ENCODE measurements around the gene MATN1. TPM values are rescaled to one million over a fixed set of nuclear protein-coding genes. Genes with fewer than 3 reads are reported as not detected.

The MATN1 gene
- total and polyA plus RNA-seq, 2 donors, result 0.24 to 0.85 TPM

DNA sequence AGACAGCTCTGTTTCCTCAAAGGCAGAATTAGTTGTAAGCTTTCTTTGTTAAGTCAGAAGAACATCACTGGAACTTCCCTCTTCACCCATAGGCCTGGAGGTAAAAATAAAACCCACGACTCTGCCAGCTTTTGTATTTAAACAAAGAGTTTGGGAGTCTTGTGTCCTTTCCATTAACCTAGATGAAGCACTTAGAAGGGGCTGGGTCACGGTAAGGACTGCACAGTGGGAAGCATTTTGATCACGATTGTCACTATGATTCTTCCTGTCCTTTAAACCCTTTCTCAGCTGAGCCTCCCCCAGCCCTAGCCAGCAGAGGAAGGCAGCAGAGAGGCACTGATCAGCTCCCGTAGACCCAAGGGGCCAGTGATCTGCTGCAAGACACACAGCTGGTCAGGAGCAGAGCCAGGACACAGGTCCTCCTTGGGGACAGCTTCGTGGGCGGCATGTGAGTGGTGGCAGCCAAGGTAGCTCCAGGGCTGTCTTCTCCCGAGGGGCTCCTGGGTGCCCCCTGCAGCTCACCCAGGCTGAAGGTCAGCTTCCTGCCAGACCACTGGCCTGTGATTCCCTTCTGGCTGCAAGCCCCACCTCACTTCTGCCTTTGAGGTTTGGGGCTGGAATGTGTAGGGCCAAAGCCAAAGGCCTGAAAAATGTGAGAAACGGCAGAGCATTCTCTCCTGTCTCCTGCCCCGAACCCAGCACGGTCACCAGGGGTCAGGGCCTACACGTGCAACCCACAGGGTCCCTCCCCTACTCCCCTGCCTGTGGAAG lies 38.2 kb upstream of the MATN1 start:
- Histone ChIP-seq H3K4me3 (ENCODE audit: low read depth, low read length) (no peak overlapping the region), H3K36me3 (ENCODE audit: insufficient read depth) (no peaks in the 10 kb centered on the region), H3K4me1 (ENCODE audit: insufficient read depth) (no peaks in the 10 kb centered on the region), H3K27ac (ENCODE audit: low read depth) (no peak overlapping the region)
- DNase-seq (ENCODE audit: extremely low spot score), result no peak
- WGBS, result 60% methylated on average over 11 of the region's 11 CpGs

DNA sequence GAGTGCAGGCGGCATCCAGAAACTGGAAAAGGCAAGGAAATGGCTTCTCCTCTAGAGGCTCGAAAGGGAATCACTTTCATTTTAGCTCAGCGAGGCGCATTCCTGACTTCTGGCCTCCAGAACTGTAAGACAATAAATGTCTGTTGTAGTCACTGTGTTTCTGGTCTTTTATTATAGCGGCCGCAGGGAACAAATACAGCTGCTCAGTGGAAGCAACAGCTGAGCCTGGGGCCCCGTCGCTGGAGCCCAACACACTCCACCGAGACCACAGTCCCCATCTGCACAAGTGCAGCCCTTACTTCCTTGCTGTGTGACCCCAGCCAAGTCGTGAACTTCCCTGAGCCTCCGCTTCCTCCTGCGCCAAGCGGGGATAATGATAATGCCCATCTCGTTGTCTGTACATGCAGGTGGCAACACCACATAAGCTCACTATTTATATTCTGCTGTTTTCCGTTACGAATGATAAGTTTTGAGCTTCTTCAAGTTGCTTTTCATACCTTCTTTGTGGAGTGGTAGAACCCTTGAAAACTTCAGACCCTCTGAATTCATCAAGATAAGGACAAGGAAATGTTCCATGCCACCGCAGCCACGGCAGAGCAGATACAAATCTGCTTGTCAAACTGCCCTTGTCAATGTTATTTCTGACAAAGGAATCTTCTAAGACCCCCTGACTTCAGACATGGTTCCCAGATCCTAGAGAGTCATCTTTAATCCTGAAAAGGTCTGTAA lies 37.4 kb upstream of the MATN1 start:
- H3K36me3 ChIP-seq (ENCODE audit: insufficient read depth), result no peaks in the 10 kb centered on the region
- no peak overlapping the region for H3K27ac ChIP-seq (ENCODE audit: low read depth)
- no peak overlapping the region for H3K4me3 ChIP-seq (ENCODE audit: low read depth, low read length)
- H3K4me1 ChIP-seq (ENCODE audit: insufficient read depth), result no peaks in the 10 kb centered on the region
- DNase-seq (ENCODE audit: extremely low spot score), result no peak
- WGBS, result 79% methylated on average over 18 of the region's 18 CpGs

DNA sequence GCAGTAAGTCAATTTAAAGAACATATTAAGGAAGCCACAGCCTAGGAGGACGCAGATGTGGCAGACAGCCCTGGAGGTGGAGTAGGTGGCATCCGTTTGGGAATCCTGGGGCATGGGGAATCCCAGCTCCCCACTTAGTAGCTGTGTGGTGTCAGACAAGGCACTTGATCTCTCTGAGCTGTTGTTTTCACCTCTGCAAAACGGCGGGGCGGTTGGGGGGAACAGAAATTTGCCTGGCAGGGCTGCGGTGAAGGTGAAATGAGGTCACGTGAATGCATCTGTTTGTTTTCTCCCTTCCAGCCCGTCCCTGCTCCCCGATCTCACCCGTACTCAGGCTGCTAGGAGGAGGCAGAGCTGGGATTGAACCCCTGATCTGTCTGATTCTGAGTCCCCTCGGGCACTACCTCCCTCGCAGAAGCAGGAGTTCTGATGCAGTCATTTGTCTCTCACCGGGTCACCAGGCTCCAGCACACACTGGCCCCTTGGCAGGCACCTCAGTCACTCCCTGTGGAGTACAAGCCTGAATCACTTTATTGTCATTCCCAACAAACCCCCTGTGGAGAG lies 36.4 kb upstream of the MATN1 start:
- no peaks in the 10 kb centered on the region for H3K4me1 ChIP-seq (ENCODE audit: insufficient read depth)
- DNase-seq (ENCODE audit: extremely low spot score), result no peak
- 88% methylated on average over 13 of the region's 13 CpGs for WGBS

DNA sequence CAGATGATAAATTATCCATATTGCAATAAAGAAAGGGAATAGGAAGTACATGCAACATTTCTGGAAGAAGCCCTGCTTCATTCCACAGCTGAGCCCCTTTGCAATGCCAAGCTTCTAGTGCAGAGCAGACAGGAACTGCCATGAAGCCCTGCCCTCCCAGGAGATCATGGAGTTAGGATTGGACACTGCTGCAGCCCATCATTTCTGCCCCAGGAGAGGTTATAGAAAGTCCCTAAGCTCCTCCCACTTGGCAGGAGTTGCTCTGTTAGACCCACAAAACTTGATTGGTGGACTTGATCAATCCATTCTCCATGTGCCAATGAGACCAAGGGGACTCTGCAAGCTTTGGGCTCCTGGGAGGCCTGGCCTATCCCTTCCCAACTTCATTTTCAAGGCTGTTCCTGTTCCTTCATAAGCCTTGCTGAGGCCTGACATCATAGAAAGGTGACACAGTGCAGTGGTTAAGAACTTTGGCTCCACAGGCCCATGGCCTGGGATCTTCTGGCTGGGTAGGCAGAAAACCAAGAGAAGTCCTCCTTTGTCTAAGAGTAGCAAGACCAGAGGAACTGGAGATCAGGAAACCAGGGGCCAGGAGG lies 35.5 kb upstream of the MATN1 start:
- Histone ChIP-seq H3K36me3 (ENCODE audit: insufficient read depth) (no peaks in the 10 kb centered on the region), H3K27ac (ENCODE audit: low read depth) (no peak overlapping the region), H3K4me3 (ENCODE audit: low read depth, low read length) (no peak overlapping the region), H3K4me1 (ENCODE audit: insufficient read depth) (no peaks in the 10 kb centered on the region)
- DNase-seq (ENCODE audit: extremely low spot score), result no peak

More for the DNA sequence above, 36.4 kb upstream of the MATN1 start:
- no peaks in the 10 kb centered on the region for H3K36me3 ChIP-seq (ENCODE audit: insufficient read depth)
- no peak overlapping the region for H3K27ac ChIP-seq (ENCODE audit: low read depth)
- H3K4me3 ChIP-seq (ENCODE audit: low read depth, low read length), result no peak overlapping the region

DNA sequence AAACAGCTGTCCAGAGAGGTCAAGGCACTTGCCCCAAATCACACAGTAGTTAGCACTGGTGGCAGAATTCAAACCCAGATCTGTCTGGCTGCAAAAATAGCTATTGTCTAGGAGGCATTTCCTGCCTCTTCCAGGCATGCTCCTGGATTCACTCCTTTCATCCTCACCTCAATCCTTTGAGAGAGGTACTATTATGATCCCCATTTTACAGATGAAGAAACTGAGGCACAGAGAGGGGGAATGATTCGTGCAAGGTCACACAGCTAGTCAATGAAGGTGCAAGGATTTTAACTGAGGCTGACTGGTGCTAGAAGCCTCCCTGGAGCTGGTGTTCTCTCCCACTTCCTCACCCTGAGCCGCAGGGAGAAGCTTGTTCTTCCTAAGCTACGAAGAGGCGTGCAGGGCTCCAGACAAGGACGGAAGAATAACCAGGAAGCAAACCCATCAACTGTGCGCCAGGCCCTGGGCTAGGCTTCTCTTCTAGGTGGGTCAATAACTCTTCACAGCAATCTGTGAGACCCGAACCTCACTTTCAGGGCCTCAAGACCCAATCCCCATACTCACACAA lies 34.8 kb upstream of the MATN1 start:
- H3K36me3 ChIP-seq (ENCODE audit: insufficient read depth), result no peaks in the 10 kb centered on the region
- no peak for DNase-seq (ENCODE audit: extremely low spot score)
- H3K4me1 ChIP-seq (ENCODE audit: insufficient read depth), result no peaks in the 10 kb centered on the region
- H3K4me3 ChIP-seq (ENCODE audit: low read depth, low read length), result no peak overlapping the region
- WGBS, result 86% methylated on average over 7 of the region's 7 CpGs
- H3K27ac ChIP-seq (ENCODE audit: low read depth), result no peak overlapping the region

DNA sequence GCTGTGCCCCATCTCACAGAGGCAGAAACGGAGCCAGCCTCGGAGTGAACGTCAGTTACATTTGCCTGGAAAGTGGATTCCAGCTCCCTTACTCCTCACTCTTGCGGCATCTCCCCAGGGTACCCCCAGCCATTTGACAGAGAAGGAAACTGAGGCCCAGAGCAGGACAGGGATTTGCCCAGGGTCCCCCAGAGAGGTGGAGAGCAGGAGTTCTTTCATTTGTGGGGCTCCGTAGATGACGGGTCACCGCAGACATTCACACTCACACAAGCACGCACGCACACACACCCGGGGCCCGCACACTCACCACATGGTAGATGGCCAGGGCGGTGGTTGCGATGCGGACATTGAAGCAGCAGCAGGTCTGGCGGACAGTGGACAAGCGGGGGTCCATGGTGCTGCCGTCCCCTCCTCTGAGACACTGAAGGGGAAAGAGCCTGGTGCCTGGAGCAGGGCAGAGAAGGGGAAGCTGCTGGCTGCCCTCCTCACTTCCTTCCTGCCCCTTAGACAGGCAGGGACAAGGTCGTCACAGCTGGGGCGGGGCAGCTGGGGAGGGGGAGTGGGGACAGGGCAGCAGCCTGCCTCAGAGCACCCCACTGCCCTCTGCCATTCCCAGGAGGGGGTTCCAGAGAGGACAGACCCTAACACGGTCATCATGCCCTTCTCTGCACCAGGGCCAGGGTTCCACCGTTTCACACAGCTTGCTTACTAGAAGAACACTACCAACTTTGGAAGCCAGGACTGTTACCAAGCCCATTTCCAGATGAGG lies 34.2 kb upstream of the MATN1 start, which contains the start of gene LAPTM5:
LAPTM5 (minus strand) TSS at position 423 of the 769 bp plus-strand sequence; CDS start at position 394, 29 bp downstream.
- Histone ChIP-seq H3K27ac (ENCODE audit: low read depth) (peak within 1 kb of the TSS; percentile 48), H3K4me3 (ENCODE audit: low read depth, low read length) (peak within 1 kb of the TSS; percentile 32), H3K36me3 (ENCODE audit: insufficient read depth) (no peaks in the 10 kb centered on the region), H3K4me1 (ENCODE audit: insufficient read depth) (no peaks in the 10 kb centered on the region)
- 66% methylated on average over 21 of the region's 21 CpGs for WGBS
- DNase-seq (ENCODE audit: extremely low spot score), result no peak

DNA sequence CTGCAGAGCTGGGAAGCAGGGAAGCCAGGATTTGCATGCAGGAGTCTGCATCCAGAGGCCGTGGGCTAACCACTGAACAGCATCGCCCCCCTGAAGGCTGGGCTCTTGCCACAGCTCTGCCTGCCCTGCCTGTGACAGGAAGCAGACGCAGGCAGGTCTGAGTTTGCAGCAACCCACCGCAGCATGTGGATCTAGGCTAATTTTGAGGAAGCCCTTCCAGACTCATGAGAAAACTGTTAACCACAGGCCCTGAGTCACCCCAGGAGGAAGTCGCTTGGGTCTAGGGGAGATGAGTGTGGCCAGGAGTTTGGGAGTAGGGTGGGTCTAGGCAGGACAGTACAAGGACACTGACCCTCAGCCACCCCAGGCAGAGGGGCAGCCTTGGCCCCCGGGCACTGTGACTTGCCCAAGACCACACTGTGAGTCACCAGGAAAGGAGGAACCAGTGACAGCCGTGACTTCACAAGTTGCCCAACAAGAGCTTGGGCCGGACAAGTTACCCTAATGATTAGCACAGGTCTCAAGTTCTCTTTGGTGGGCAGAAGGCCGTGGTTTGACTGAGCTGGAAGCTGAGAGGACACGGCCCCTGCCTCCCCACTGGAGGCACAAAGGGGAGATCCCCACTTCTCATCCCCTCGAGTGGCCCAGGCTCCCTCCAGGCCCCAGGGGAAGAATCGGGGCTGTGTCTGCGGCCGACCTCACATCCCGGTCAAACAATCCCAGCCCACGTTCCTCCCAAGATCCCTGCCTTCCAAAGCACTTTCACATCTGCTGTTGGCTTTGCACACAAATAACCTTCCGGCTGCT lies 33.4 kb upstream of the MATN1 start:
- no peak for DNase-seq (ENCODE audit: extremely low spot score)
- no peaks in the 10 kb centered on the region for H3K4me1 ChIP-seq (ENCODE audit: insufficient read depth)
- H3K36me3 ChIP-seq (ENCODE audit: insufficient read depth), result no peaks in the 10 kb centered on the region
- peak overlapping the region; percentile 32 for H3K4me3 ChIP-seq (ENCODE audit: low read depth, low read length)
- 55% methylated on average over 17 of the region's 17 CpGs for WGBS
- H3K27ac ChIP-seq (ENCODE audit: low read depth), result peak overlapping the region; percentile 48

DNA sequence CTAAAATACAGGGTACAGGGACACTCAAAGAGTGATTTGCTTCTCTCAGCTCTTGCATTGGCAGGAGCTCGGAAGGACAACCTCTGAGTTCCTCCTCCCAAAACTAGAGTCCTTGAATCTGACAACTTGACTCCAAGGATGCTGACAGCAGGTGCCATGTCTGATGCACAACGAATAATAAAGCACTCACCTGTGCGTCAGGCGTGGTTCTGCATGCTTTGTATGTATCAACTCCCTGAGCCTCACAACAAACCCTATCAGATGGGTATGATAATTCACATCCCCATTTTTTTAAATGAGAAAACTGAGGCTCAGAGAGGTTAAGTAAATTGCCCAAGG lies 32.8 kb upstream of the MATN1 start:
- Histone ChIP-seq H3K4me3 (ENCODE audit: low read depth, low read length) (peak overlapping the region; percentile 4), H3K27ac (ENCODE audit: low read depth) (no peak overlapping the region), H3K36me3 (ENCODE audit: insufficient read depth) (no peaks in the 10 kb centered on the region), H3K4me1 (ENCODE audit: insufficient read depth) (no peaks in the 10 kb centered on the region)
- no peak for DNase-seq (ENCODE audit: extremely low spot score)
- 87% methylated on average over 4 of the region's 4 CpGs for WGBS

DNA sequence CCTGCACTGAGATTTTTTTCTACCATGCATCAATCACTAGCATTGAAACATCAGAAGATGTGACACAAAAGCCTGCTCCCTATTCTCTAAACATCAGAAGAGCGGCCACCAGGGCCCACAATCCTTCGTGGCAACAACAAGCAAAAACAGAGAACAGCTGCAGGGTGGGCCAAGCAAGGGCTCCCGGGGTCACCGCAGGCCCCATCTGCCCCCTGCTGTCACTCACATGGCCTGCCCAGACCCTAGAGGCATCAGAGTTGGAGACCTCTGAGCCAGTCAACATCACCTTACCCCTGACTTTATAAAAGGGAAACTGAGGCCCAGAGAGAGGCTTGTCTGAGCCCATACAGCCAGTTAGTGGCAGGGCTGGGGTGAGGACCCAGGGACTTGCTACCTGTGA lies 32.4 kb upstream of the MATN1 start:
- 79% methylated on average over 4 of the region's 4 CpGs for WGBS
- Histone ChIP-seq H3K27ac (ENCODE audit: low read depth) (no peak overlapping the region), H3K36me3 (ENCODE audit: insufficient read depth) (no peaks in the 10 kb centered on the region), H3K4me1 (ENCODE audit: insufficient read depth) (no peaks in the 10 kb centered on the region), H3K4me3 (ENCODE audit: low read depth, low read length) (peak overlapping the region; percentile 4)
- no peak for DNase-seq (ENCODE audit: extremely low spot score)

DNA sequence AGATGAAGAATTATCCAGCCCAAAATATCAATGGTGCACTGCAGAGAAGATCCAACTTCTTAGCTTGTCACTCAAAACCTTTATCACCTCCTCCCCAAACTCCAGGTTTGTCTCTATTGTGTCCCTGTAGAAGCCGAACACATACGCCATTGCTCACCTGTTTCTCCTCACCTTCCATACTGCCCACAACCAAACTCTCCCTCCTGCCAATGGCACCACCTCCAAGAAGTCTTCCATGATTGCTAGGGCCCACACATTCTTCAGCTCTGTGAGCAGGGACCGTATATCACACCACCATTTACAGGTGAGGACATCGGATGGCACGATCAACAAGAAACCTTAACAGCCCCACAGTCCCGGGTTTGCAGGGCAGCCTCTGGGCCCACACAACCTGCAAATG lies 31.9 kb upstream of the MATN1 start:
- no peaks in the 10 kb centered on the region for H3K36me3 ChIP-seq (ENCODE audit: insufficient read depth)
- H3K27ac ChIP-seq (ENCODE audit: low read depth), result no peak overlapping the region
- no peak overlapping the region for H3K4me3 ChIP-seq (ENCODE audit: low read depth, low read length)
- H3K4me1 ChIP-seq (ENCODE audit: insufficient read depth), result no peaks in the 10 kb centered on the region
- DNase-seq (ENCODE audit: extremely low spot score), result no peak
- WGBS, result 89% methylated on average over 6 of the region's 6 CpGs

DNA sequence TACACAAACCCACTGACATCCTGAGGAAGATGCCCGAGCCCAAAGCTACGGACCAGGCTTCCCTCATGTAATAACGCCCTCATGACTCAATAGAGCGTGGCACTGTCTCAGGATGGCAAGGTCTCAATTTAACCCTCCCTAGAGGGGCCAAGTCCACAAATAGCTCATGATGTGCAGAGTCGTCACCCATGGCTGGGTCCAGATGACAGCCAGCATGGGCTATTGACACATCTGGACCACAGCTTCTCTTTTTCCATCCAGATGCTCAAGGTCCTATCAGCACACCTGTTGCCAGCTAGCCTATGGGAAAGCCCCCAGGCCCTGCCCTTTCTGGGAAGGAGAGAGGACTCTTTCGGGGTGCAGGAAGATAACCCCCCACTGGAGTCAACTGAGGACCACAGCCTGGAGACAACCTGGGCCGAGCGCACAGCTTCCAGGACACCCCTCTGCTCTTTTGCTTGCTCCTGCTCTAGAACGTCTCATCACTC lies 31.3 kb upstream of the MATN1 start:
- no peak for DNase-seq (ENCODE audit: extremely low spot score)
- Histone ChIP-seq H3K27ac (ENCODE audit: low read depth) (no peak overlapping the region), H3K4me1 (ENCODE audit: insufficient read depth) (no peaks in the 10 kb centered on the region), H3K4me3 (ENCODE audit: low read depth, low read length) (no peak overlapping the region), H3K36me3 (ENCODE audit: insufficient read depth) (no peaks in the 10 kb centered on the region)
- 87% methylated on average over 9 of the region's 9 CpGs for WGBS

DNA sequence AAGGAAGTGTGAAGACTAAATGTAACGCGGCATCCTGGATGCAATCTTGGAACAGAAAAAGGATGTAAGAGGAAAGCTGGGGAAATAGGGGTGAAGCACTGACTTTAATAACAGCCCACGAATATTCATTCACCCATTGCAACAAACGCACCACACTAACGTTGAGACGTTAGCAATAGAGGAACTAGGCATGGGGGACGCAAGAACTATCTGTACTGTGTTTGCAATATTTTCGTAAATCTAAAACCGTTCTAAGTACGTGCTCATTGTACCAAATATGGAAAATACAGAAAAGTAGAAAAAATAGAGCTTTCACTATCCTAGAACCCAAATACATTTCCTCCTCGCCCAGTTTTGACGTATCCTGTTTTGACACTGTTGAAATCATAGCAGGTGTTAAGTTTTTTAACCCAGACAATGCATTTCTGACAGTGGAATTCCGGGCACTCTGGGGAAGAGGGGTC lies 30.3 kb upstream of the MATN1 start:
- 71% methylated on average over 13 of the region's 13 CpGs for WGBS
- Histone ChIP-seq H3K27ac (ENCODE audit: low read depth) (no peak overlapping the region), H3K4me1 (ENCODE audit: insufficient read depth) (no peaks in the 10 kb centered on the region), H3K36me3 (ENCODE audit: insufficient read depth) (no peaks in the 10 kb centered on the region), H3K4me3 (ENCODE audit: low read depth, low read length) (no peak overlapping the region)
- no peak for DNase-seq (ENCODE audit: extremely low spot score)
